HG03442 (cell line): Measurements from ENCODE around the gene CDC20.

ENCODE experiments used
- ATAC-seq: cut with Tn5 transposase; IDR thresholded peaks from one replicate; pipeline ENCODE4 v1.9.1; 2021; ENCODE audit warnings: mild to moderate bottlenecking, moderate library complexity; ENCODE audit not compliant: unreplicated experiment

Gene CDC20

GRCh38 chr1:43327549-43328292 lies 31.1 kb upstream of the CDC20 start:
- ATAC-seq = no peak

GRCh38 chr1:43329995-43330751 lies 28.6 kb upstream of the CDC20 start:
- no peak for ATAC-seq

DNA sequence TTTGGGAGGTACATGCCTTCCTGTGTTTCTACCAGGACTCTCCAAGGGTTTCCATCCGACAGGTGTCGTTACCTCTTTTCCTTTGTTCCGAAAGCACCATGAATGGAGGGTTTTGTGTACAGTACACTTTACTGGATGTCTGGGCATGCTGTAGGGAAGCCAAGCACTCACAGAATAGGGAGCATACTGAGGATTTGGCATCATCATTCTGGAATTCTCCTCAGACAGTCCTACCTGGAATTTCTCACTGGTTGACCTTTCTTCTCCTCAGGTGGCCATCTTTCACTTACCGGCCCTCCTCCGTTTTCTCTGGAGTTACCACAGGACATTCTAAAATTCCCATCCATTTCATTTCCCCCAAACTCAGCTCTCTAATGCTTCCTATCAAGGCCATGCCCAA lies 27.1 kb upstream of the CDC20 start:
- no peak for ATAC-seq

- no peak for ATAC-seq
These were observed 24.2 kb upstream of the CDC20 start for GRCh38 chr1:43334453-43335205.

GRCh38 chr1:43337588-43337987 lies 21.2 kb upstream of the CDC20 start, which contains the start of gene MPL:
TSS of gene MPL (plus strand) at chr1:43337818. CDS start at chr1:43337849, 31 bp downstream.
- ATAC-seq = no peak

DNA sequence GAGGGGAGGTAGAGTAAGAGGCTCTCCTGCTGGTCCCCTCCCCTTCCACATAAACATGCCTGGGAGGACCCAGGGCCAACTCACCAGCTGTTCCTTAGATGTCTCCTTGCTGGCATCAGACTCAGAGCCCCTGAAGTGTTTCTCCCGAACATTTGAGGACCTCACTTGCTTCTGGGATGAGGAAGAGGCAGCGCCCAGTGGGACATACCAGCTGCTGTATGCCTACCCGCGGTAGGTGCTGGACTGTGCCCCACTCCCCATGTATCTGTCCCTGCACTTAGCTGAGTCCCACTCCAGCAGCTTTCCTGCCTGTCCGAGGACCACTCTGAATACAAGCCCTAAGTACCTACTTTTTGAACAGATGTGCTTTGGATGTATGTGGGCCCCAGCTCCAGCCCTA lies 20.8 kb upstream of the CDC20 start:
- ATAC-seq = no peak

- no peak for ATAC-seq
These were observed 19.1 kb upstream of the CDC20 start for GRCh38 chr1:43339584-43340232.

DNA sequence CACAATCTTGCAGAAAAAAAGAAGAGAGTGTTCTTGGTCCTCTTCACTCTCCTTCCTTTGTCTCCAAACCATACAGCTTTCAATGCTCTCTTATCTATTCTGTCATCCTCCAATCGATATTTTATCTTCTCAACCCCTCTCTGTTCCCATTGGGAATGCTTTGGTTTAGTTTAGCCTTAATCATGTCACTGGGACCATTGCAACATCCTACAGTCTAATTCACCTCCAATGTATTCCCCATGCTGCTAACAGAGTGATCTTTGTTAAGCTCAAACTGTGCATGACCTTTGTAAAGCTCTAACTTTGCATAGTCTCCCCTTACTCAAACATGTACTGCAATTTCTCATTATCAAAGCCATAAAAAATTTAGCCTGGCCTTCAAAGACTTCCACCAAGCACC lies 18.2 kb upstream of the CDC20 start:
- no peak for ATAC-seq

- no peak for ATAC-seq
These were observed 14.4 kb upstream of the CDC20 start for GRCh38 chr1:43344267-43344850.

GRCh38 chr1:43345120-43345519 lies 13.7 kb upstream of the CDC20 start:
- no peak for ATAC-seq

DNA sequence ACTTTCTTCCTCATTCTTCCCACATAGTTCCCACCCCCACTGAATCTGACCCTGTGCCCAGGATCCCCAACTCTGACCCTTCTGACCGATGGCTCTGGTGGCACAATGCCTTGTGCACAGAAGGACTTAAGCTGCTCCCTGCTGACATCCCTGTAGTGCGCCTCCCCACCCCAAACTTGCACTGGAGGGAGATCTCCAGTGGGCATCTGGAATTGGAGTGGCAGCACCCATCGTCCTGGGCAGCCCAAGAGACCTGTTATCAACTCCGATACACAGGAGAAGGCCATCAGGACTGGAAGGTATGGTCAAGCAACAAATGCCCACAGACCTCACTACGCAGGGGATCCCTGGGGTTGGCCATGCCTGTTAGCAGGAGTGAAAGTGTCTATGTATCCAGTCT lies 12.1 kb upstream of the CDC20 start:
- ATAC-seq = no peak

- no peak for ATAC-seq
These were observed 10.4 kb upstream of the CDC20 start for GRCh38 chr1:43348343-43348808.

- ATAC-seq = no peak
These were observed 9.8 kb upstream of the CDC20 start for GRCh38 chr1:43348809-43349593.

GRCh38 chr1:43349594-43350306 lies 9.0 kb upstream of the CDC20 start:
- no peak for ATAC-seq

GRCh38 chr1:43350976-43351375 lies 7.8 kb upstream of the CDC20 start:
- no peak for ATAC-seq

GRCh38 chr1:43351421-43352350 lies 7.1 kb upstream of the CDC20 start:
- no peak for ATAC-seq

DNA sequence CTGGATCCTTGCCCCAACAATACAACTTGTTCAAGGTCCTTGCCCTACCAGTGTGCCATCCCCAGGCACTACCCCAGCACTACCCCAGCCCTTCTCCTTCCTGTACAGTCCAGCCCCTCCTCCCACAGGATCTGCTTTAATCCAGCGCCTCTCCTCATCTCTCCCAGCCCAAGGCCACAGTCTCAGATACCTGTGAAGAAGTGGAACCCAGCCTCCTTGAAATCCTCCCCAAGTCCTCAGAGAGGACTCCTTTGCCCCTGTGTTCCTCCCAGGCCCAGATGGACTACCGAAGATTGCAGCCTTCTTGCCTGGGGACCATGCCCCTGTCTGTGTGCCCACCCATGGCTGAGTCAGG lies 6.5 kb upstream of the CDC20 start:
- ATAC-seq = no peak

- no peak for ATAC-seq
These were observed 5.9 kb upstream of the CDC20 start for GRCh38 chr1:43352881-43353280.
